ENCODE data around the gene COL9A1. TPM values are rescaled to one million over a fixed set of nuclear protein-coding genes. Genes with fewer than 3 reads are reported as not detected.

The COL9A1 gene
- total RNA-seq, 4 donors from 2014 or later = 0.10 TPM; not detected in 3

- DNase-seq (ENCODE audit: low spot score in 2 of 2) = no peak
- H3K4me3 ChIP-seq (ENCODE audit: low read depth, poor library complexity, severe bottlenecking) = no peak overlapping the region
- TF ChIP-seq POLR2A (IDR thresholded peaks at IDR 0.05) = no peak
- TF ChIP-seq CTCF (IDR thresholded peaks at IDR 0.05) = no peak
- WGBS, 2 donors = 77 to 80% methylated on average over 1 of the region's 1 CpG
- intact Hi-C loops (cut with DNase I; ENCODE audit: low total_unique reads) = no loop called here
Measured at GRCh38 chr6:70186461-70186860, 116.4 kb downstream of the COL9A1 start.

- WGBS, 2 donors = 78 to 80% methylated on average over 3 of the region's 3 CpGs
- no peak overlapping the region for H3K4me3 ChIP-seq (ENCODE audit: low read depth, poor library complexity, severe bottlenecking)
- intact Hi-C loops (cut with DNase I; ENCODE audit: low total_unique reads) = no loop called here
- no peak for TF ChIP-seq CTCF (IDR thresholded peaks at IDR 0.05)
- no peak for TF ChIP-seq POLR2A (IDR thresholded peaks at IDR 0.05)
- DNase-seq (ENCODE audit: low spot score in 2 of 2) = no peak
Measured at GRCh38 chr6:70184723-70185122, 118.2 kb downstream of the COL9A1 start.

- intact Hi-C loops (cut with DNase I; ENCODE audit: low total_unique reads) = no loop called here
- DNase-seq (ENCODE audit: low spot score in 2 of 2) = no peak
- WGBS, 2 donors = 13 to 27% methylated on average over 3 of the region's 3 CpGs
- no peak overlapping the region for H3K4me3 ChIP-seq (ENCODE audit: low read depth, poor library complexity, severe bottlenecking)
- TF ChIP-seq CTCF (IDR thresholded peaks at IDR 0.05) = no peak
- no peak for TF ChIP-seq POLR2A (IDR thresholded peaks at IDR 0.05)
Measured at GRCh38 chr6:70183538-70183937, 119.3 kb downstream of the COL9A1 start.

- H3K4me3 ChIP-seq (ENCODE audit: low read depth, poor library complexity, severe bottlenecking) = no peak overlapping the region
- intact Hi-C loops (cut with DNase I; ENCODE audit: low total_unique reads) = no loop called here
- 23 to 42% methylated on average over 1 of the region's 1 CpG for WGBS, 2 donors
- no peak for DNase-seq (ENCODE audit: low spot score in 2 of 2)
- TF ChIP-seq CTCF (IDR thresholded peaks at IDR 0.05) (no peak), POLR2A (IDR thresholded peaks at IDR 0.05) (no peak)
Measured at GRCh38 chr6:70180901-70181599, 121.8 kb downstream of the COL9A1 start.

GRCh38 chr6:70180183-70180900 is 122.5 kb downstream of the COL9A1 start:
- no peak overlapping the region for H3K4me3 ChIP-seq (ENCODE audit: low read depth, poor library complexity, severe bottlenecking)
- intact Hi-C loops (cut with DNase I; ENCODE audit: low total_unique reads) = no loop called here
- no peak for TF ChIP-seq POLR2A (IDR thresholded peaks at IDR 0.05)
- no peak for TF ChIP-seq CTCF (IDR thresholded peaks at IDR 0.05)
- WGBS, 2 donors = 71 to 73% methylated on average over 2 of the region's 2 CpGs
- DNase-seq (ENCODE audit: low spot score in 2 of 2) = no peak
